ENCODE measurements around the gene SRP19. TPM values are rescaled to one million over a fixed set of nuclear protein-coding genes. Genes with fewer than 3 reads are reported as not detected.

The SRP19 gene
- total and polyA plus RNA-seq, 2 of the 8 experiments (the other 6 are each of a cell fraction or from before 2014, with no cell fraction given), result 27.5 to 79.9 TPM

DNA sequence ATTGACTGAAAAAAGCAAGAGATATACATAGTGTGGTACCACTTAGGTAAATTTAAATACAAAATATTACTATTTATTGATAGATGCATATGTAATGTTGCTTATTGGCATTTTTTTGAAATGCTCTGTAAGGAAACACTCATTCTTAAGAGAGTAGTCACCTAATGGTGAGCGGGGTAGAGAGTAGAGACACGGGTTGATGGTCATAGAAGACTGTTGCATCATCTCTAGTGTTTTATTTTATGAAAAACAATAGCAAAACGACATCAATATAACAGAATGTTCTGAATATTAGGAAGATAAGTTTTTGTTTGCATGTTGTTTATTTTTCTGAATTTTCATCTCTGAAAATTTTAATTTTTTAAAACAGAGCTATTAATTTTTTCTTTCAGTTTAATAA, 4.0 kb downstream of the SRP19 start:
- H3K23ac ChIP-seq (ENCODE audit: insufficient read length), result no peak overlapping the region
- FAIRE-seq, result no peak
- 92% methylated on average over 3 of the region's 3 CpGs; no CpG with 5 or more reads in 1 of the 2 experiments for WGBS, 2 experiments (ENCODE audit: extremely low coverage in 1 of 2, insufficient coverage in 1 of 2, insufficient read length in 1 of 2, insufficient replicate concordance in 2 of 2, low coverage in 1 of 2, low lambda C conversion rate in 2 of 2, missing lambda C conversion rate in 1 of 2)
- no peak overlapping the region for H4K8ac ChIP-seq (ENCODE audit: extremely low read depth, insufficient read depth, low read length)
- no peak overlapping the region for H2BK20ac ChIP-seq (ENCODE audit: low read length)
- ChIA-PET CTCF (ENCODE audit: partially characterized antibody) (interaction anchor here (0.6 kb wide), 4 partner anchors 55 to 700 kb away, joined by 3 to 4 read pairs (median 3); no protein-coding TSS in a partner anchor), POLR2A (ENCODE audit: partially characterized antibody) (interaction anchor here (1.7 kb wide), 1 partner anchor 11 kb away, joined by 5 read pairs; no protein-coding TSS in a partner anchor)
- H3K27me3 ChIP-seq (replicated peaks in 1 of 4; ENCODE audit: control insufficient read depth in 3 of 4, extremely low read depth in 1 of 4, insufficient read depth in 3 of 4, low read length in 3 of 4), result no peaks in the 10 kb centered on the region
- no peak overlapping the region for H2BK12ac ChIP-seq (ENCODE audit: low read depth, low read length)
- H3K18ac ChIP-seq (ENCODE audit: extremely low read depth, low read length), result no peak overlapping the region
- no peak overlapping the region for H3K4ac ChIP-seq (replicated peaks; ENCODE audit: insufficient read length, low read depth, low read length)
- H3K23me2 ChIP-seq (ENCODE audit: low read depth, low read length), result 0 out of 2 replicates have a peak, but pooled peaks cover 3% of the 10 kb centered on the region
- TF ChIP-seq CEBPB (IDR thresholded peaks at IDR 0.05; ENCODE audit: low read depth, low read length) (0 out of 2 replicates have a peak, but pooled peaks have one; percentile 4), RFX5 (IDR thresholded peaks at IDR 0.05; ENCODE audit: borderline replicate concordance, low read depth, low read length) (no peak)
- H3K4me3 ChIP-seq (ENCODE audit: extremely low read depth in 1 of 4, insufficient read depth in 2 of 4, low read depth in 3 of 4, low read length in 4 of 4), result no peak overlapping the region
- no peak overlapping the region for H4K5ac ChIP-seq (ENCODE audit: insufficient read length, low read depth, low read length)
- H2BK120ac ChIP-seq (replicated peaks; ENCODE audit: low read depth, low read length), result no peak overlapping the region
- no peak overlapping the region for H3K56ac ChIP-seq (replicated peaks; ENCODE audit: insufficient read length, low read depth, low read length)
- H3K9me3 ChIP-seq (ENCODE audit: insufficient read depth in 2 of 2, low read depth in 1 of 2, low read length in 1 of 2), result no peaks in the 10 kb centered on the region
- no peak for DNase-seq (ENCODE audit: low read depth in 1 of 2, low spot score in 2 of 2)
- peaks cover 2 to 3% of the 10 kb centered on the region in 2 experiments for H4K20me1 ChIP-seq (replicated peaks in 1 of 2; ENCODE audit: control insufficient read depth in 1 of 2, insufficient read depth in 2 of 2, low read length in 2 of 2)
- no peak overlapping the region for H4K91ac ChIP-seq (replicated peaks; ENCODE audit: insufficient read length, low read length)
- H2BK5ac ChIP-seq (ENCODE audit: low read depth, low read length), result no peak overlapping the region
- H3K27ac ChIP-seq (ENCODE audit: low read depth, low read length), result no peak overlapping the region
- H3K36me3 ChIP-seq (ENCODE audit: control insufficient read depth in 2 of 4, insufficient read depth in 4 of 4, low read length in 3 of 4), result peaks cover 6 to 68% (median 38%) of the 10 kb centered on the region in 4 experiments; a peak in 7 of 8 replicates
- H3K4me1 ChIP-seq (replicated peaks in 1 of 4; ENCODE audit: control insufficient read depth in 3 of 4, insufficient read depth in 4 of 4, low read length in 3 of 4), result peaks cover 0 to 9% (median 5%) of the 10 kb centered on the region in 4 experiments; a peak in 5 of 7 replicates
- H3K4me2 ChIP-seq (ENCODE audit: insufficient read depth in 1 of 2, low read depth in 2 of 2, low read length in 2 of 2), result no peak overlapping the region
- H2BK15ac ChIP-seq (ENCODE audit: low read length), result no peak overlapping the region
- H2AFZ ChIP-seq (ENCODE audit: low read length), result no peak overlapping the region
- H3K79me2 ChIP-seq (ENCODE audit: control insufficient read depth in 1 of 2, insufficient read depth in 2 of 2, low read length in 2 of 2), result peaks cover 11 to 33% of the 10 kb centered on the region in 2 experiments; a peak in 3 of 4 replicates
- no peak overlapping the region for H2AK5ac ChIP-seq (ENCODE audit: low read depth, low read length)
- H3K9ac ChIP-seq (replicated peaks in 1 of 4; ENCODE audit: extremely low read depth in 1 of 4, low read depth in 3 of 4, low read length in 3 of 4), result no peak overlapping the region
- no peak overlapping the region for H3K14ac ChIP-seq (ENCODE audit: insufficient read length)
- H3K79me1 ChIP-seq (ENCODE audit: low read depth, low read length), result no peaks in the 10 kb centered on the region
